ENCODE data around the gene TUNAR. TPM values are rescaled to one million over a fixed set of nuclear protein-coding genes. Genes with fewer than 3 reads are reported as not detected.

TUNAR gene
- total and polyA plus RNA-seq, 9 of the 15 experiments (the other 6 are each of a cell fraction or from before 2014, with no cell fraction given): not detected

GRCh38 chr14:95885866-95886265, 9.2 kb downstream of the TUNAR start:
- POLR2A ChIA-PET: no interaction called here
- H3K79me2 ChIP-seq (ENCODE audit: control insufficient read depth, insufficient read depth, low read length): no peaks in the 10 kb centered on the region
- FAIRE-seq: no peak

More at GRCh38 chr14:95885866-95886265, 9.2 kb downstream of the TUNAR start:
- ATAC-seq: no peak
- no peaks in the 10 kb centered on the region for H3K36me3 ChIP-seq (ENCODE audit: control insufficient read depth, insufficient read depth, low read length)
- WGBS (ENCODE audit: insufficient coverage, low coverage, missing lambda C conversion rate): 0% methylated on average over 5 of the region's 7 CpGs
- H3K27me3 ChIP-seq (ENCODE audit: control insufficient read depth in 2 of 2, insufficient read depth in 2 of 2, low read length in 2 of 2): no peaks in the 10 kb centered on the region; a peak in 1 of 5 replicates
- in situ Hi-C loops (cut with MboI): no loop called here
- H3K27ac ChIP-seq (ENCODE audit: extremely low read depth, low read depth, low read length): no peak overlapping the region
- no peak overlapping the region for H3K9ac ChIP-seq (ENCODE audit: insufficient read depth in 1 of 2, low read depth in 2 of 2, low read length in 2 of 2)
- DNase-seq (ENCODE audit: extremely low read depth in 1 of 4, low spot score in 3 of 4): no peak
- TF ChIP-seq ZNF3 (CRISPR knock-in tag; IDR thresholded peaks at IDR 0.05) (no peak), DDX20 (tag; IDR thresholded peaks at IDR 0.05; ENCODE audit: low read depth) (no peak), ZNF512 (tag; IDR thresholded peaks at IDR 0.05) (no peak), ZNF165 (CRISPR knock-in tag; IDR thresholded peaks at IDR 0.05; ENCODE audit: borderline replicate concordance) (no peak), CEBPB (tag; IDR thresholded peaks at IDR 0.05) (no peak), ZNF318 (IDR thresholded peaks at IDR 0.05; ENCODE audit: borderline replicate concordance in 1 of 2, low read depth in 1 of 2) (no peak), PBX2 (CRISPR knock-in tag; IDR thresholded peaks at IDR 0.05; ENCODE audit: low read depth) (no peak), PBX2 (tag; conservative IDR thresholded peaks at IDR 0.05; ENCODE audit: low read depth) (no peak)
- no peak overlapping the region for H3K4me2 ChIP-seq (ENCODE audit: insufficient read depth, low read length)
- H3K9me1 ChIP-seq (ENCODE audit: control insufficient read depth, insufficient read depth, low read length): no peaks in the 10 kb centered on the region
- no peaks in the 10 kb centered on the region for H3K4me1 ChIP-seq (replicated peaks in 1 of 2; ENCODE audit: control insufficient read depth in 2 of 2, insufficient read depth in 2 of 2, low read length in 2 of 2)
- no peaks in the 10 kb centered on the region for H3K9me3 ChIP-seq (replicated peaks; ENCODE audit: control insufficient read depth, insufficient read depth, low read depth, low read length)
- H2AFZ ChIP-seq (ENCODE audit: low read depth, low read length): no peak overlapping the region
- intact Hi-C loops (cut with micrococcal nuclease): no loop called here
- no TSS peak for BruUV-seq (replicated peaks)
- no peak overlapping the region for H3K4me3 ChIP-seq
- H4K20me1 ChIP-seq (replicated peaks; ENCODE audit: control insufficient read depth, insufficient read depth, low read length): no peaks in the 10 kb centered on the region
- CTCF ChIA-PET (ENCODE audit: low intra/inter-chr PET ratio): no interaction called here
